PC-9 (cell line): ENCODE measurements around the gene GJC1. TPM values are rescaled to one million over a fixed set of nuclear protein-coding genes. Genes with fewer than 3 reads are reported as not detected.

Source experiments
- BruUV-seq: library from RNA; stranded (reverse); fragments of 400-500 nt; replicated peaks from 2 replicates; lab custom pipeline; 2021; lab: Mats Ljungman, UMichigan
- CTCF ChIA-PET: fragments of 300-600 bp; sonication (Branson Sonifier 250); formaldehyde crosslinking; loops from one replicate; lab custom pipeline; 2022; ENCODE audit warnings: antibody characterized with exemption; lab: Charles Lee
- POLR2A ChIA-PET: fragments of 300-600 bp; sonication (Branson Sonifier 250); formaldehyde crosslinking; loops from one replicate; lab custom pipeline; 2022; ENCODE audit warnings: antibody characterized with exemption; ENCODE audit not compliant: unreplicated experiment; lab: Charles Lee
- DNase-seq, 2 experiments: peaks; one replicate each; pipeline versions ENCODE4 v3.0.0 to v3.0.0-alpha.2; 2015 to 2022; ENCODE audit warnings: mixed read lengths in 1 of 2
- H2AFZ ChIP-seq: fragments of 200-600 bp; sonication (generic); 2 replicates; pipeline ENCODE4 v1.8.1; 2017; ENCODE audit warnings: antibody characterized with exemption
- H3F3A ChIP-seq: fragments of 200-600 bp; sonication (generic); 2 replicates; pipeline ENCODE4 v1.8.1; 2017; ENCODE audit warnings: antibody characterized with exemption, mild to moderate bottlenecking, low read depth; ENCODE audit not compliant: insufficient read depth
- H3K27ac ChIP-seq: fragments of 200-600 bp; sonication (generic); 2 replicates; pipeline ENCODE4 v1.6.1; 2016; ENCODE audit warnings: mixed run types
- H3K27me3 ChIP-seq: fragments of 200-600 bp; sonication (generic); 2 replicates; pipeline ENCODE4 v1.6.1; 2016; ENCODE audit warnings: low read depth, mixed run types; ENCODE audit not compliant: insufficient read depth
- H3K36me3 ChIP-seq: fragments of 200-600 bp; sonication (generic); 2 replicates; pipeline ENCODE4 v1.6.1; 2016; ENCODE audit warnings: low read depth, mixed run types
- H3K4me1 ChIP-seq: fragments of 200-600 bp; sonication (generic); replicated peaks from 2 replicates; pipeline ENCODE4 v1.6.1; 2016; ENCODE audit warnings: mixed run types; ENCODE audit not compliant: insufficient read depth
- H3K4me2 ChIP-seq: fragments of 200-600 bp; sonication (generic); 2 replicates; pipeline ENCODE4 v1.6.1; 2017; ENCODE audit warnings: mixed run types
- H3K4me3 ChIP-seq: fragments of 200-600 bp; sonication (generic); 2 replicates; pipeline ENCODE4 v1.6.1; 2016; ENCODE audit warnings: mixed run types
- H3K79me2 ChIP-seq: fragments of 200-600 bp; sonication (generic); 2 replicates; pipeline ENCODE4 v1.6.1; 2017; ENCODE audit warnings: low read depth, mixed run types
- H3K9me2 ChIP-seq: fragments of 200-600 bp; sonication (generic); 2 replicates; pipeline ENCODE4 v1.8.1; 2017; ENCODE audit warnings: mild to moderate bottlenecking; ENCODE audit not compliant: insufficient read depth
- H3K9me3 ChIP-seq: fragments of 200-600 bp; sonication (generic); 2 replicates; pipeline ENCODE4 v1.8.1; 2016; ENCODE audit warnings: low read depth; ENCODE audit not compliant: insufficient read depth
- H4K20me1 ChIP-seq: fragments of 200-600 bp; sonication (generic); 2 replicates; pipeline ENCODE4 v1.8.1; 2017; ENCODE audit not compliant: insufficient read depth
- CTCF ChIP-seq: fragments of 200-600 bp; sonication (generic); conservative IDR thresholded peaks from 2 replicates; pipeline ENCODE4 v1.6.1; 2017; ENCODE audit warnings: mixed run types, antibody characterized with exemption, mild to moderate bottlenecking, moderate library complexity
- EZH2 ChIP-seq: fragments of 200-600 bp; sonication (generic); IDR thresholded peaks from 2 replicates; pipeline ENCODE4 v1.8.0; 2017; ENCODE audit warnings: antibody characterized with exemption, low read depth
- intact Hi-C: fragments of 100-400 bp; cut with micrococcal nuclease; formaldehyde crosslinking; loops from one replicate; pipeline ENCODE4 v1.10.0; 2022; ENCODE audit not compliant: unreplicated experiment
- total RNA-seq: library from RNA; stranded (reverse); gene quantifications from 2 replicates; pipeline ENCODE4 v1.2.3, GENCODE V29; 2021

Gene GJC1
- total RNA-seq, 1 experiment from 2014 or later = 42.6 TPM

- H3K4me2 ChIP-seq = peak overlapping the region; percentile 96
- peak; percentile 71 to 88 for DNase-seq
- no peak overlapping the region for H3K27ac ChIP-seq
- H3K79me2 ChIP-seq = no peaks in the 10 kb centered on the region
- peak overlapping the region; percentile 81 for H3K4me3 ChIP-seq
- H3K9me3 ChIP-seq = no peaks in the 10 kb centered on the region
- ChIA-PET CTCF (interaction anchor here (0.6 kb wide), 1 partner anchor 37 kb away, joined by 3 read pairs; no protein-coding TSS in a partner anchor), POLR2A (no interaction called here)
- intact Hi-C loops = loop anchor here (1.0 to 2.0 kb wide), 3 partner anchors 91 to 359 kb away; no protein-coding TSS in a partner anchor
- no peaks in the 10 kb centered on the region; the same call in 1 of the 2 replicates for H4K20me1 ChIP-seq
- TF ChIP-seq EZH2 (no peak), CTCF (peak; percentile 99)
- H3K4me1 ChIP-seq = peaks cover 8% of the 10 kb centered on the region; the same call in 1 of the 2 replicates
- H3K36me3 ChIP-seq = no peaks in the 10 kb centered on the region
- H3F3A ChIP-seq = no peaks in the 10 kb centered on the region
- no peaks in the 10 kb centered on the region for H3K27me3 ChIP-seq
- peak overlapping the region; percentile 85 for H2AFZ ChIP-seq
- no peaks in the 10 kb centered on the region for H3K9me2 ChIP-seq
- no TSS peak for BruUV-seq
Measured at GRCh38 chr17:44774271-44775135, 55.6 kb downstream of the GJC1 start.

GRCh38 chr17:44773140-44773539, 56.9 kb downstream of the GJC1 start:
- no peaks in the 10 kb centered on the region for H3K79me2 ChIP-seq
- CTCF ChIA-PET = interaction anchor here (0.6 kb wide), 1 partner anchor 374 kb away, joined by 6 read pairs; no protein-coding TSS in a partner anchor
- no TSS peak for BruUV-seq

More at GRCh38 chr17:44773140-44773539, 56.9 kb downstream of the GJC1 start:
- POLR2A ChIA-PET = no interaction called here
- Histone ChIP-seq H3K27me3 (no peaks in the 10 kb centered on the region), H4K20me1 (no peaks in the 10 kb centered on the region; the same call in 1 of the 2 replicates), H3K4me3 (no peak overlapping the region), H3K9me2 (no peaks in the 10 kb centered on the region), H3K27ac (no peak overlapping the region), H2AFZ (no peak overlapping the region), H3F3A (no peaks in the 10 kb centered on the region), H3K36me3 (no peaks in the 10 kb centered on the region), H3K4me2 (no peak overlapping the region), H3K9me3 (no peaks in the 10 kb centered on the region), H3K4me1 (peaks cover 8% of the 10 kb centered on the region; the same call in 1 of the 2 replicates)
- DNase-seq = no peak
- TF ChIP-seq CTCF = no peak
- no peak for TF ChIP-seq EZH2
- intact Hi-C loops = no loop called here
